Measurements from ENCODE around the gene PCGF3.

The PCGF3 gene

DNA sequence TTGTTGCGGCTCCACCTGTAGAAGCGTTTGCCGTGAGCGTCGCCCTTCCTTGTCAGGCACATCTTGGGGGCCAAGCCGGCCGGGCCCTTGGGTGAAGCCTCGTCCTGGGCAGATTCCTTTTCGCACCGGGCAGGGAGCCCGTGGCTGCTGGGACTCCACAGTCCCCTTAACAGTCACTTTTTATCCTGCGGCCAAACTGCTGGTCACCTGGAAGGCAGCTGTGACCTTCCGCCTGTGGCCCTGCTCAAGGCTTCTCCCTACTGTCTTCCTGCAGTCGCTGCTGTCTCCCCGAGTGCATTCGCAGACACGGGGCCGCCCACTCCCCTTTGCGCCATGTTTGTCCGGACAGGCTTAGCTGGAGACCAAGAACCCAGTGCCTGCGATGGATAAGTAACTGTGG, 55.0 kb downstream of the PCGF3 start:
- TF ChIP-seq, protein P1, sequence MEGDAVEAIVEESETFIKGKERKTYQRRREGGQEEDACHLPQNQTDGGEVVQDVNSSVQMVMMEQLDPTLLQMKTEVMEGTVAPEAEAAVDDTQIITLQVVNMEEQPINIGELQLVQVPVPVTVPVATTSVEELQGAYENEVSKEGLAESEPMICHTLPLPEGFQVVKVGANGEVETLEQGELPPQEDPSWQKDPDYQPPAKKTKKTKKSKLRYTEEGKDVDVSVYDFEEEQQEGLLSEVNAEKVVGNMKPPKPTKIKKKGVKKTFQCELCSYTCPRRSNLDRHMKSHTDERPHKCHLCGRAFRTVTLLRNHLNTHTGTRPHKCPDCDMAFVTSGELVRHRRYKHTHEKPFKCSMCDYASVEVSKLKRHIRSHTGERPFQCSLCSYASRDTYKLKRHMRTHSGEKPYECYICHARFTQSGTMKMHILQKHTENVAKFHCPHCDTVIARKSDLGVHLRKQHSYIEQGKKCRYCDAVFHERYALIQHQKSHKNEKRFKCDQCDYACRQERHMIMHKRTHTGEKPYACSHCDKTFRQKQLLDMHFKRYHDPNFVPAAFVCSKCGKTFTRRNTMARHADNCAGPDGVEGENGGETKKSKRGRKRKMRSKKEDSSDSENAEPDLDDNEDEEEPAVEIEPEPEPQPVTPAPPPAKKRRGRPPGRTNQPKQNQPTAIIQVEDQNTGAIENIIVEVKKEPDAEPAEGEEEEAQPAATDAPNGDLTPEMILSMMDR (IDR thresholded peaks at IDR 0.05; ENCODE audit: insufficient read depth, low read depth, low read length, missing control alignments) = no peak
- no peak for DNase-seq (ENCODE audit: low read depth)
- H3K4me3 ChIP-seq (ENCODE audit: low read length) = no peak overlapping the region

DNA sequence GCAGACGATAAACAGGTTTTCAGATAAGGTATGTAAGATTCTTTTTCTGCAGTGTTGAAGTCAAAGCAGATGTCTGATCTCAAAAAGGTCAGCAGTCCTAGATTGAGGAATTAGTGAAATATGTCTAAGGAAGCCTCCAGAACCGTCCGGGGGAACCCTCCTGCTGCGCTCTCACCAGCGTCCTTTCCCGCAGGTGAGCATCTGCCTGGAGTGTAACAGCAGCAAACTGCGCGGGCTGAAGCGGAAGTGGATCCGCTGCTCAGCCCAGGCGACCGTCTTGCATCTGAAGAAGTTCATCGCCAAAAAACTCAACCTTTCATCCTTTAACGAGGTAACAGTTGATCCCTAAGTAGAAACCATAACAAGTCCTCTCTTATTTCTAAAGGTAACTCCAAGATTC, 55.5 kb downstream of the PCGF3 start:
- TF ChIP-seq, protein P1 (IDR thresholded peaks at IDR 0.05; ENCODE audit: insufficient read depth, low read depth, low read length, missing control alignments) = no peak
- no peak overlapping the region for H3K4me3 ChIP-seq (ENCODE audit: low read length)
- DNase-seq (ENCODE audit: low read depth) = no peak

DNA sequence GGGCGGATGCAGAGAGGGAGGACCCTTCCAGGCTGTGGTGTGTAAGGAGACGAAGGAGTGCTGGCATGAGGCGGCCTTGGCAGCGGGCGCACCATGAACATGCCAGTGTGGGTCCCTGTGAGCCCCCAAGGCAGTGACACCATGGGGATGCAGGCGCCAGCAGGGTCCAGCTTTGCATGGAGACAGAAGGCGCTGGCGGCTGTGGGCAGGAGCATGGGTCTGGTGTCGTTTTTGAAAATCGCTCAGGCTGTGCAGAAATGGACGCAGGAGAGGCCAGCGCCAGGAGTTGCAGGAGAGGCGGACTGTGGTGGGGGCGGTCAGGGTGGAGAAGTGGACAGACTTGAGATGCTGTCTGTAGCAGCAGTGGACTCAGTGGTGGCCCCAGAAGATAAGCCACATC, 56.1 kb downstream of the PCGF3 start:
- no peak overlapping the region for H3K4me3 ChIP-seq (ENCODE audit: low read length)
- TF ChIP-seq, protein P1 (IDR thresholded peaks at IDR 0.05; ENCODE audit: insufficient read depth, low read depth, low read length, missing control alignments) = no peak
- DNase-seq (ENCODE audit: low read depth) = no peak

DNA sequence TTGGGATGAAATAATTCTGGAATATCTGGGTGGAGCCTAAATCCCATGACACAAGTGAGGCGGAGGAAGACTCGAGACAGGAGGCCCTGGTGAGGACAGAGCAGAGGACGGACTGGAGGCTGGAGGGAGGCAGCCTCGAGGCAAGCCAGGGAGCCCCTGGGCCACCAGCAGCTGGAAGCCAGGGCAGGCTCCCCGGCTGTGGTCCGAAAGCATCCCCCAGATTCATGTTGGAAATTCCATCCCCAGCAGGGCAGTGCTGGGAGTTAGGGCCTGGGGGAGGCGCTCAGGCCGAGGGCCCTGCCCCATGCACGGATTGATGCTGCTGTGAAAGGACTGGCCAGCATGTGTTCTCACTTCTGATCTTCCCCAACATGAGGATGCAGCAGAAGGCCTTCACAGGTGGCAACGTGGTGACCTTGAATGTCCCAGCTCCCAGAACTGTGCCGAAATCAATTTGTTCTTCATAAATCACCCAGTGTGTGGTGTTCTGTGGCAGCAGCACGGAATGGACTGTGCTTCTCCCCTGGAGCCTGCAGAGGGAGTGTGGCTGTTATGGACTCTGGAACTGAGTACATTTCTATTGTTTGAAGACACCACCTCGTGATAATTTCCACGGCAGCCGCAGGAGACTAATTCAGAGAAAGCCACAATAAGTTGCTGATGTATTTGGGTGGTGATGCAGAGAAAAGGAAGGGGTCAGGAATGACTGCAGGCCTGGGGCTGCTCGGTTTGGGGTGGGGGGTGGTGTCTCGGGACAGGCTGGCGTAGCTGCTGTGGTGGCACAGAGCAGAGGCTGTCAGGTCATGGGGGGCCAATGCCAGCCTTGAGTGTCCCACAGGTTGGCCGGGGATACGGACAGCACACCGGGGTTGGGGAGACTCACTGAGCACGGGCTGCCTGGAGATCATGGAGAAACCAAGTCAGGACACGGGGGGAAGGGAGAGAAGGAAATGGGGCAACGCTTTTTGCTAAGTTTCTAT, 56.9 kb downstream of the PCGF3 start:
- no peak overlapping the region for H3K4me3 ChIP-seq (ENCODE audit: low read length)
- DNase-seq (ENCODE audit: low read depth) = peak; percentile 24
- TF ChIP-seq, protein P1 (IDR thresholded peaks at IDR 0.05; ENCODE audit: insufficient read depth, low read depth, low read length, missing control alignments) = peak; percentile 40

GRCh38 chr4:763191-763810, 57.7 kb downstream of the PCGF3 start:
- no peak for DNase-seq (ENCODE audit: low read depth)
- TF ChIP-seq, protein P1 (IDR thresholded peaks at IDR 0.05; ENCODE audit: insufficient read depth, low read depth, low read length, missing control alignments) = no peak
- H3K4me3 ChIP-seq (ENCODE audit: low read length) = no peak overlapping the region

GRCh38 chr4:763922-764321, 58.3 kb downstream of the PCGF3 start:
- TF ChIP-seq, protein P1 (IDR thresholded peaks at IDR 0.05; ENCODE audit: insufficient read depth, low read depth, low read length, missing control alignments) = no peak
- DNase-seq (ENCODE audit: low read depth) = no peak
- H3K4me3 ChIP-seq (ENCODE audit: low read length) = no peak overlapping the region
